C4-2B (cell line): Measurements from ENCODE around the gene P2RY12.

Source experiments
- H3K27ac ChIP-seq: fragments of 450-650 bp; 2 replicates; pipeline ENCODE4 v1.5.1; 2017
- ZFX ChIP-seq: fragments of 450-650 bp; IDR thresholded peaks from 2 replicates; pipeline ENCODE4 v1.6.1; 2017
- TF ChIP-seq, protein P1 (sequence below): fragments of 450-650 bp; conservative IDR thresholded peaks from 2 replicates; pipeline ENCODE4 v1.5.1; 2017; ENCODE audit warnings: mild to moderate bottlenecking

Gene P2RY12

GRCh38 chr3:151300539-151300938, 84.0 kb downstream of the P2RY12 start:
- TF ChIP-seq ZFX, result no peak
- TF ChIP-seq, protein P1, sequence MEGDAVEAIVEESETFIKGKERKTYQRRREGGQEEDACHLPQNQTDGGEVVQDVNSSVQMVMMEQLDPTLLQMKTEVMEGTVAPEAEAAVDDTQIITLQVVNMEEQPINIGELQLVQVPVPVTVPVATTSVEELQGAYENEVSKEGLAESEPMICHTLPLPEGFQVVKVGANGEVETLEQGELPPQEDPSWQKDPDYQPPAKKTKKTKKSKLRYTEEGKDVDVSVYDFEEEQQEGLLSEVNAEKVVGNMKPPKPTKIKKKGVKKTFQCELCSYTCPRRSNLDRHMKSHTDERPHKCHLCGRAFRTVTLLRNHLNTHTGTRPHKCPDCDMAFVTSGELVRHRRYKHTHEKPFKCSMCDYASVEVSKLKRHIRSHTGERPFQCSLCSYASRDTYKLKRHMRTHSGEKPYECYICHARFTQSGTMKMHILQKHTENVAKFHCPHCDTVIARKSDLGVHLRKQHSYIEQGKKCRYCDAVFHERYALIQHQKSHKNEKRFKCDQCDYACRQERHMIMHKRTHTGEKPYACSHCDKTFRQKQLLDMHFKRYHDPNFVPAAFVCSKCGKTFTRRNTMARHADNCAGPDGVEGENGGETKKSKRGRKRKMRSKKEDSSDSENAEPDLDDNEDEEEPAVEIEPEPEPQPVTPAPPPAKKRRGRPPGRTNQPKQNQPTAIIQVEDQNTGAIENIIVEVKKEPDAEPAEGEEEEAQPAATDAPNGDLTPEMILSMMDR, result no peak
- H3K27ac ChIP-seq, result no peak overlapping the region

DNA sequence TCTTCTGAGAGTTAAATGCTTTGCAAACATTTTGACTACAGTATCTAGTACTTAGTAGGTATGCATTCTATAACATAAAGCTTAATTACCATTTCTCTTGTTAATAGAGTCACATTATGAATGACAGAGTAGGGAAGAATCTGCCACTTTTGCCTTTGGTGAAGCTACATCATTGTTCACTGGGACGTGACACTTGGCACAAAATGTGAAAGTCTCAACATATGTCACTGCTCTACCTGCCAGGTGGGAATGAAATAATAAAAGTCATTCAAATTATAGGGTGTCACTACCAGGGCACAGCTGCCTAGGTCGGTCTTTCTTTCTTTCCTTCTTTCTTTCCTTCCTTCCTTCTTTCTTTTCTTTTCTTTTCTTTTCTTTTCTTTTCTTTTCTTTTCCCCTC, 85.5 kb downstream of the P2RY12 start:
- H3K27ac ChIP-seq, result no peak overlapping the region
- TF ChIP-seq, protein P1, result no peak
- no peak for TF ChIP-seq ZFX

GRCh38 chr3:151297429-151297828, 87.1 kb downstream of the P2RY12 start:
- TF ChIP-seq, protein P1, result no peak
- TF ChIP-seq ZFX, result no peak
- no peak overlapping the region for H3K27ac ChIP-seq

DNA sequence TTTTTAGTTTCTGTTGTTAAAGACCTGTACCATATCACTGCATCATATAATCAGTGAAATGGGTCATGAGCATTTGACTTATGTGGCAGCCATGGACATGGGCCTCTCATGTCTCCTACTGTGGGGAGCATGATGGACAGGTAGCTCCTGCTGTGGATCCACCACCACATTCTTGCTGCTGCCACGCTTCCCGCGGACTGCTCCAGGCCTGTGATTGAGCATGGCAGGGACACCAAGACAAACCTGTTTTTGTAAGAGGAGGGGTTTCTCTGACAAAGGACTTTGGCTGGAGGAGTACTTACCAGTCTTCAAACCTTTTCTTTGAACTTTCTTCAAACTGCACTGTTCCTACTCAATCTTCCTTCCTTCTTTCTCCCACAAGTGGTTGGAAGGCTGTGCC, 88.3 kb downstream of the P2RY12 start:
- TF ChIP-seq ZFX, result no peak
- TF ChIP-seq, protein P1, result no peak
- no peak overlapping the region for H3K27ac ChIP-seq

DNA sequence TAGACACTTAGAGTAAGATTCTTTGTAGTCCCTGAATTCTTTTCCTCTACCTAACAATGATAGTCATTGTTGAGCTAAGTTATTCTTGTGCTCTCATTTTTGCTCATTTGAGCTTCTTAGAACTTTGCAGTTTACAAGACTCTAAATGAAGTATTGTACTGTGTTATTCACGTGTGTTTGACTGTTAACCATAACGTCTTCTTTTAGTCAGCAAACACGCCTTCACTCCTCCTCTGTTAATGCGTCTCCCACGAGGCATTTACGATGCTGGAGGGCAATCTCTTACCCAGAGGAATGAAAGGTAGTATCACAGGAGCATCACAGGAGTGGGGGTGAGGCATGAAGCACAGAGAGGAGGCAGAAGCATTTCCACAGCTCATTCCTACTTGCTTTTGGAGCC, 91.4 kb downstream of the P2RY12 start:
- H3K27ac ChIP-seq, result no peak overlapping the region
- TF ChIP-seq ZFX, result no peak
- TF ChIP-seq, protein P1, result no peak

GRCh38 chr3:151290673-151291072, 93.9 kb downstream of the P2RY12 start:
- no peak overlapping the region for H3K27ac ChIP-seq
- no peak for TF ChIP-seq ZFX
- TF ChIP-seq, protein P1, result peak; percentile 71

- no peak for TF ChIP-seq ZFX
- TF ChIP-seq, protein P1, result no peak
- no peak overlapping the region for H3K27ac ChIP-seq
Observed at GRCh38 chr3:151289445-151289844, 95.1 kb downstream of the P2RY12 start.
